ENCODE measurements around the gene PLCG1. TPM values are rescaled to one million over a fixed set of nuclear protein-coding genes. Genes with fewer than 3 reads are reported as not detected.

The PLCG1 gene
- total RNA-seq, 2 donors from 2014 or later = 227 to 257 TPM

GRCh38 chr20:41139227-41140093 lies 2.1 kb downstream of the PLCG1 start:
- Histone ChIP-seq H3K36me3 (ENCODE audit: control insufficient read depth, insufficient read depth, low read length) (peaks cover 11% of the 10 kb centered on the region), H3K27me3 (ENCODE audit: control insufficient read depth, insufficient read depth, low read length, poor library complexity, severe bottlenecking) (no peaks in the 10 kb centered on the region), H3K9ac (ENCODE audit: extremely low read depth, low read length, poor library complexity, severe bottlenecking) (peak overlapping the region; percentile 17), H3K4me3 (ENCODE audit: low read length) (peak overlapping the region; percentile 97), H3K4me1 (ENCODE audit: control insufficient read depth, insufficient read depth, low read length) (peaks cover 18% of the 10 kb centered on the region), H3K27ac (ENCODE audit: low read depth, low read length) (no peak overlapping the region), H3K9me3 (ENCODE audit: control insufficient read depth, low read length) (no peaks in the 10 kb centered on the region)
- DNase-seq = no peak
- Mint-ChIP-seq H3K27me3 (ENCODE audit: insufficient read depth) (no peaks in the 10 kb centered on the region), H3K36me3 (ENCODE audit: low read depth) (peaks cover 9% of the 10 kb centered on the region), H3K4me1 (peaks cover 67% of the 10 kb centered on the region), H3K9me3 (no peaks in the 10 kb centered on the region), H3K4me3 (peak overlapping the region; percentile 92), H3K27ac (peak overlapping the region; percentile 96)
- 86 to 89% methylated on average over 3 to 4 of the region's 5 CpGs for WGBS, 2 experiments (ENCODE audit: insufficient coverage in 1 of 2, insufficient read length in 1 of 2)
- no peak for TF ChIP-seq CTCF (conservative IDR thresholded peaks at IDR 0.05)

GRCh38 chr20:41140226-41141133 lies 3.1 kb downstream of the PLCG1 start:
- H3K9me3 ChIP-seq (ENCODE audit: control insufficient read depth, low read length) = no peaks in the 10 kb centered on the region
- H3K27me3 ChIP-seq (ENCODE audit: control insufficient read depth, insufficient read depth, low read length, poor library complexity, severe bottlenecking) = no peaks in the 10 kb centered on the region
- H3K4me3 Mint-ChIP-seq = peak overlapping the region; percentile 92
- H3K36me3 Mint-ChIP-seq (ENCODE audit: low read depth) = peaks cover 19% of the 10 kb centered on the region
- peaks cover 16% of the 10 kb centered on the region for H3K4me1 ChIP-seq (ENCODE audit: control insufficient read depth, insufficient read depth, low read length)
- WGBS, 2 experiments (ENCODE audit: insufficient coverage in 1 of 2, insufficient read length in 1 of 2) = 87 to 91% methylated on average over 7 to 10 of the region's 10 CpGs
- H3K27ac Mint-ChIP-seq = peak overlapping the region; percentile 69
- no peak for TF ChIP-seq CTCF (conservative IDR thresholded peaks at IDR 0.05)
- peak overlapping the region; percentile 97 for H3K4me3 ChIP-seq (ENCODE audit: low read length)
- peak overlapping the region; percentile 17 for H3K9ac ChIP-seq (ENCODE audit: extremely low read depth, low read length, poor library complexity, severe bottlenecking)
- no peak for DNase-seq
- no peaks in the 10 kb centered on the region for H3K27me3 Mint-ChIP-seq (ENCODE audit: insufficient read depth)
- H3K9me3 Mint-ChIP-seq = no peaks in the 10 kb centered on the region
- H3K27ac ChIP-seq (ENCODE audit: low read depth, low read length) = no peak overlapping the region
- H3K36me3 ChIP-seq (ENCODE audit: control insufficient read depth, insufficient read depth, low read length) = peaks cover 21% of the 10 kb centered on the region
- H3K4me1 Mint-ChIP-seq = peaks cover 62% of the 10 kb centered on the region

- peak overlapping the region; percentile 41 for H3K27ac ChIP-seq (ENCODE audit: low read depth, low read length)
- 86 to 97% methylated on average over 8 of the region's 8 CpGs for WGBS, 2 experiments (ENCODE audit: insufficient coverage in 1 of 2, insufficient read length in 1 of 2)
- no peaks in the 10 kb centered on the region for H3K9me3 ChIP-seq (ENCODE audit: control insufficient read depth, low read length)
- no peaks in the 10 kb centered on the region for H3K27me3 ChIP-seq (ENCODE audit: control insufficient read depth, insufficient read depth, low read length, poor library complexity, severe bottlenecking)
- H3K9me3 Mint-ChIP-seq = no peaks in the 10 kb centered on the region
- peak overlapping the region; percentile 69 for H3K27ac Mint-ChIP-seq
- H3K9ac ChIP-seq (ENCODE audit: extremely low read depth, low read length, poor library complexity, severe bottlenecking) = no peak overlapping the region
- no peak overlapping the region for H3K4me3 Mint-ChIP-seq
- peak overlapping the region; percentile 97 for H3K4me3 ChIP-seq (ENCODE audit: low read length)
- peaks cover 27% of the 10 kb centered on the region for H3K36me3 ChIP-seq (ENCODE audit: control insufficient read depth, insufficient read depth, low read length)
- peaks cover 13% of the 10 kb centered on the region for H3K4me1 ChIP-seq (ENCODE audit: control insufficient read depth, insufficient read depth, low read length)
- DNase-seq = no peak
- no peak for TF ChIP-seq CTCF (conservative IDR thresholded peaks at IDR 0.05)
- H3K36me3 Mint-ChIP-seq (ENCODE audit: low read depth) = peaks cover 20% of the 10 kb centered on the region
- H3K27me3 Mint-ChIP-seq (ENCODE audit: insufficient read depth) = no peaks in the 10 kb centered on the region
- H3K4me1 Mint-ChIP-seq = peaks cover 55% of the 10 kb centered on the region
These were observed 3.9 kb downstream of the PLCG1 start for GRCh38 chr20:41141153-41141815.
